ENCODE results near the gene MTA3.

- TF ChIP-seq CTCF (IDR thresholded peaks at IDR 0.05 in 8 of 11, conservative IDR thresholded peaks at IDR 0.05 in 3 of 11) (no peak), POLR2A (IDR thresholded peaks at IDR 0.05) (no peak)
These were observed 46.4 kb downstream of the MTA3 start for GRCh38 chr2:42614838-42615237.
